Vein endothelial cell (primary cell): ENCODE data around the gene PPA2. TPM values are rescaled to one million over a fixed set of nuclear protein-coding genes. Genes with fewer than 3 reads are reported as not detected.

Experiments used
- small RNA-seq: library from RNA; depleted of rRNA; stranded (forward); fragments of <200 nt; gene quantifications from one replicate; pipeline ENCODE3, GENCODE V24; 2012
- total RNA-seq: library from RNA; depleted of rRNA; stranded (reverse); fragments of >200 nt; gene quantifications from 2 replicates; pipeline ENCODE4 v1.2.3, GENCODE V29; 2012

Gene PPA2
- total RNA-seq: 54.5 and 62.6 TPM in 2 replicates

GRCh38 chr4:105473324-105474098, at the start of gene PPA2:
Gene PPA2 (minus strand): TSS chr4:105474062. CDS start chr4:105474050, 12 bp downstream.

Small RNA genes within 50 kb of the gene (small RNA-seq; reads per million reads assigned to genes)
- gene RNU6-553P: not detected

Other genes starting within 250 kb of the PPA2 start
- gene ARHGEF38, start 78.6 kb upstream of the PPA2 start, total RNA-seq: not detected in 2 replicates
- gene INTS12, start 234.6 kb upstream of the PPA2 start, total RNA-seq: 15.0 and 19.8 TPM in 2 replicates
- gene GSTCD, start 234.7 kb upstream of the PPA2 start, total RNA-seq: 13.4 and 20.9 TPM in 2 replicates